DMS53 (cell line): Measurements from ENCODE around the gene USF2.

Experiments used
- DNase-seq: peaks from one replicate; lab custom pipeline; 2025; lab: John Stamatoyannopoulos, UW

USF2 gene

GRCh38 chr19:35318679-35319448, 50.1 kb downstream of the USF2 start:
- DNase-seq, result peak; percentile 57

GRCh38 chr19:35320065-35320713, 51.4 kb downstream of the USF2 start:
- no peak for DNase-seq

- no peak for DNase-seq
Measured at GRCh38 chr19:35321291-35321690, 52.5 kb downstream of the USF2 start.

- DNase-seq, result no peak
Measured at GRCh38 chr19:35322014-35322413, 53.3 kb downstream of the USF2 start.

- DNase-seq, result peak; percentile 41
Measured at GRCh38 chr19:35327642-35328041, 58.9 kb downstream of the USF2 start.

GRCh38 chr19:35328851-35329285, 60.1 kb downstream of the USF2 start, which contains the start of gene CD22:
TSS of gene CD22 (plus strand) at chr19:35329187. CDS start at chr19:35332041, 2,854 bp downstream.
- DNase-seq, result no peak

GRCh38 chr19:35329323-35329722, 60.6 kb downstream of the USF2 start:
- no peak for DNase-seq
